HG03521 (cell line): Measurements from ENCODE around the gene PIWIL1.

Experiments
- ATAC-seq: cut with Tn5 transposase; IDR thresholded peaks from one replicate; pipeline ENCODE4 v1.9.1; 2021; ENCODE audit warnings: mild to moderate bottlenecking, moderate library complexity; ENCODE audit not compliant: unreplicated experiment

The PIWIL1 gene

DNA sequence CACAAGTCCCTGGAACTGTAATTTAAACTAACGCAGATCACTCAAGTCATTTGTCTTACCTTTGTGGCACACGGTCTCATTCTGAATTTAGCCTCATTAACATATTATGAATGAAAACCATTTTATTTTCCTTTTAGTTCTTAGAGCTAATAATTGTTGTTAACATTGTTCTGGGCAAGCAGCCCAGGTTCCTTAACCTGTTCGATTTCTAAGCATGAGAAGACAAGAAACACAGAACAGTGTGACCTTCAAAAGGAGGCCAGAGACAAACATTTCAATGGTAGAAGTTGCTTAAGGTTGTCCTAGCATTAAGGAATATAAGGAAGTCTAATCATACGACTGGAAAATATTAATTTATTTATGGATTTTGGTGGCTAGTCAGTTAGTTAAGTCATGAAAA lies 35.2 kb downstream of the PIWIL1 start:
- ATAC-seq: no peak

DNA sequence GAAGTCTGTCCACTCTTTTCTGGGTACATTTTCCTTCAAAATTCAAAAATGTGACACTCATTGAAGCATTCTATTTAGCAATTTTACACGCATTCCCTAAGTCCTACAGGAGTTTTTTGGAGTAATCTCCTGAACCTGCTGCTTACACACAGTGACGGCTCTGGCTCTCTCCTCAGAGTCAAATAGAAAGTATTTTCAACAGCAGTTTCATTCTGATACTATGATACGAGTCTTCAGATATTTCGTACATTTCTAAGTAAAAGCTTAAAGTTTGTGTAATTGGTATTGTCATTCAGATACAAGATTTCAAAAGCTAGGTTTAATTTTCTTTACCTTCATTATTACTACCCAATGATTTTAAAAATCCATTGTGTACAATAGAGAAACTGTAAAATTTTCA lies 36.4 kb downstream of the PIWIL1 start:
- ATAC-seq: no peak

DNA sequence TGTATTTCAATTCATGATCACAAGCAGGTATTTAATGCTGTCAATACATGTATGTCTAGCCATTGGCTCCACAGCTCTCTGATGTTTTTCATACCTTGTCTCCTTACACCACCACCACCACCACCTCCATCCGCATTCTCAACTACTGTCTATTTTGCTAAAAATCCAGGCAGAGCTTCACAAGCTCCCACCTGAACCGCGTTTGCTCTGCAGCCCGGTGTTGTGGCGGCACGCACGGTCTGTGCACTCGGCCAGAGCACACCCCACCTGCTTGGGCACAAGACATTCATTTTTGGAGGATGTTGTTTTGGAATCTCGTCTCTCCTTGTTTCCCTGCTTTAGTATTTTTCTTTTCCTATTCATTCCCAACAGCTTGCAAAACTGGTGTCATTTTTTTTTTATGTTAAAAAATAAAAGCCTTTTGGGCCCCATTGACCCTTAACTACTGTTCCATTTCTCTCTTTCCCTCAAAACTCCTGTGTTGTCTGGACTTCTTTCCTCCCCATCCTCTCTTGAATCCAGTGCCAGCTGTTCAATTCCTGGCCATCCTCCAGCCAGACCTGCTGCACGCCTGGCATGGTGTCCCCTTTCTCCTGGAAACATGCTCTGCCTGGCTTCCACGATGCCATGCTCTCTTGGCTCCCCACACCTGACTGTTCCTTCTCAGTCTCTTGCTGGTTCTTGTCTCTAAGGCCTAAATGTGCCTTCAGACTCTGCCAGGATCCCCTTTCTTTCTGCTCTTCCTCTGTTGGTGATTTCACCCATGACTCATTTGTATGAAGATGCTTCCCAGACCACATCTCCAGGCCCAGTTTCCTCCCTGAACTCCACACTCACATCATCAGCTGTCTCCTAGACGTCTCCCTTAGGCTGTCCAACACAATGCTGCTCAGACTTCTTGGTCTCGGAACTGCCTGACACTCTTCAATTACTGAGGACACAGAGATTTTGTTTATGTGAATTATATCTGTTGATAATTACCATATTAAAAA lies 37.9 kb downstream of the PIWIL1 start:
- ATAC-seq: no peak

DNA sequence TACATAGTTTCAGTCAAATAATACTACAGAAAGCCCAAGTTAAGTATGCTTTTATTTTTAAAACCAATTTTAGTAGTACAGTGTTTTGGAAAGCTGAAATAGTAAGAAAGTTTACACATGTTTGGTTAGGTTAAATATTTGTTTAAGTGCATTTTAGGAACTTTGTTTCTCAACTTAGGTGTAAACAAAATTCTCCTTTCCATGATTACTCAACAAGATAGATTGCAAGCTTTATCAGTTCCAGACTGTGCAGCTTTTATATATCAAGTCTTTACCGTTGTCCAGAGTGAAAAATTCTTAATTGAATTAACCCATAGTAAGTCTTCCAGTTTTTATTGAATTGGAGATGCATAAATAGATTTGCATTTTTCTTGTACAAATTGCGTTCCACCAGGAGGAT lies 45.1 kb downstream of the PIWIL1 start:
- ATAC-seq: no peak

DNA sequence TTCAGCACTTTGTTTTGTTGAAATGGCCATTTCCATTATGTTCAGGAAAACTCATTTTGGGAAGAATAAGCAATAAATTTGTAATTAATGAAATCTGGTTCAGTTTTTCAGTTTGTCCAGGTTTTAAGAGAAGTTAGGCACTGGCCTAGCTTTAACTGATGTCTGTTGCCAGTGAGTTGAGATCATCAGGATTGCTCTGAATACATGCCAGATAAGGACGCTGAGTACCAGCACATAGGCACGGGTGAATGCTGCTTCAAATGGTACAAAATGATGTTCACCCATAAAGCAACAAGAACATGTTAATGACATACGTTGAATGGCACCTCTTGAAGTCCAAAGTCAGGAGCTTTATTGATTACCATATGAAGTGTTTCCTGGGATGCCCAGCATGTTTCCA lies 46.5 kb downstream of the PIWIL1 start:
- ATAC-seq: no peak

DNA sequence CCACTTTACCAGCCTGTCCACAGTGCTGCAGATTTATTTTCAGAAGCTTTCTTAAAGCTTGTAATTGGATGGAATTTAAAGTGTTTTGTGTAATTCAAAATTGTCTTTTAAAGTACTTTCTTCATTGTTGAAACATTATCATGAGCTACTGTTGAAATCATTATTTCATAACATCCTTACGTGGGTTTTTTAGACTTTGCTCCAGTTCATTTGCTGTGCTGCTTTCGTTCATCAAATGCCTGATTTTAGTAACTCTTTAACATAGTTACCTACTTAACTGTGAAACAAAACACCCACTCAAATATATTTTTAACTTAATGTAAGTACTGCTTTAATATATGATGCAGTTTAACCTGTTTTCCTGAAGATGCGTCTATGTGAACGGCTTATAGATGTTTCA lies 47.5 kb downstream of the PIWIL1 start:
- ATAC-seq: no peak

DNA sequence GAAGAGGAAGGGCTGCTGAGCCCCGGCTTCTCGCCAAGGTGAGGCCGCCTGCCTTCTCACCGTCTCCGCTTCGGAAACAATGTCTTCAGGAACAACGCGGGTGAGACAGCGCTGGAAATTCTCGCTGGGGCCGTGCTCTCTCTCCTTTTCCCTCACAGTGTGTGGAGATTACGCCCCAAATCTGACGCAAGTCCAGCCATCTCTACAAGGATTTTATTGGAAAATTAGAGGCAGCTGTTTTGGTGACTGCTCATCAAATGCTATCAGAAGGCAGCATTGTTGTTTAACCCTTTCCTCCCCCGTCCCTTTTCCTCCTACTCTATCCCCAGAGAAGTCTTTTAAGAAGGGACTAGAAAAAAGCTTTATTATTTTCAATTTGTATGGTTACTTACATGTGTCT lies 53.5 kb downstream of the PIWIL1 start:
- no peak for ATAC-seq

DNA sequence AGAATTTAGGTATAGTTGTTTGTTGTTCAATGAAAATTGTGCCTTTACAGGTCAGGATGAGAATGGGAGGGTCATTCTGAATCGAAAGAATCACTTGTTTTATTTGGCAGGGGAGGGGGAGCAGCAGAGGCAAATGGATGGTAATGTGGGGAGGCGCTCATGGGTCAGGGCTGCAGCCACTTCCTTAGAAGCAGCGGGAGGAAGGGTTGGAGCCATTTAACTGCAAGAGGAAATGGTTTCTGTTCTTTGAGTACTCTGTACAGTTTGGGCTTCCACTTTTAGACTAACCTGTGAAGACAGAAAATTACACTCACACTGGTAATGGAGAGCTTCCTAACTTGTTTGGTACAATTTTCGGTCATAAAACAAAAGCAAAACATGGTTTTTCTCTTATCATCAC lies 57.2 kb downstream of the PIWIL1 start:
- no peak for ATAC-seq

DNA sequence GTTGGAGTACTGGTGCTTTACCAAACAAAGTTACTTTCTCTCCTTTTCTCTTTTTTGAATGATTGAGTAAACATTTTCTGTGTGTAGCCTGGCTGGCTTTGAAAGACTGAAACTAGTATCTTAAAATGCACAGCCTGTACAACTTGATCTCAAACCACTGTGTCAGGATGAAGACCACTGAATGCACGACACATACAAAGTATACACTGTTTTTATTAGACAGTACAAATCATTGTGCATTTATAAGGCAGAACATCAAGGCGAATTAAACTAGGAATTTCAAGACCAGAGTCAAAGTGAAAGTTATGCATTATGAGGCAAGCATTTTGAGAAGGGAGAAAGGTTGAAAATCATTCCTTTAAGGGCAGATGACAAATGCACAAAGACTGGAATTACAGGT lies 59.0 kb downstream of the PIWIL1 start:
- no peak for ATAC-seq

DNA sequence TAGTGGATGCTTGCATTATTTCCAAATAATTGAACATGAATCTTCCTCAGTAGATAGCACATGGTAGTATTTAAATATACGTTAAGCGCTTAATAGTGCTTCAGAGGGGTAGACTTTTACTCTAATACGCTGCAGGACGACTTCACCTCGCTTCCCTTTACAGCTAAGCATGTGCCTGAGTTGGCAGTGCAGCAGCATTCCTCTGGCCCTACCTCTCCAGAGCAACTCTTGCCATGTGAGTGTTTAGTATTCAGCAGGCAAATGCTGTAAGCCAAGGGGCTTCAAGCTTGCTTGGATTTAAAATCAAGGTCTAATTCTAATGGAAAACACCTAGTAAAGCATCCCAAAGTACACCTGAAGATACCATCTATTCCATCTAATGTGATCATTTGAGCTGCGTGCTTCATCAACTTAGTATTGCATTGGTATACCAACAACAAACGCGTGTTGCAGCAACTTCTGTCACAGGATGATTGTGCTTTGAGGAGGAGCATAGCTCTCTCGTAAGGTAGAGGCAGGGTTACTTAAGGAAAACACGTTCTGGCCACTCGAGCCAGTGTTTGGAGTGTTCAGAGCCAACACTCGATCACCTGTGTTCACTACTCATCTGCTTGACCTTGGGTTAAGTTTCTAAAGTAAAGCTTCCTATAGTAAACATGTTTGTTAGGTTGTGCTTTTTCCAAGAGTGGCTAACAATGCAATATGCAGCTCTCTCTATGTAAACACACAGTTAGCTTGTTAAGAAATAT lies 60.6 kb downstream of the PIWIL1 start:
- no peak for ATAC-seq

DNA sequence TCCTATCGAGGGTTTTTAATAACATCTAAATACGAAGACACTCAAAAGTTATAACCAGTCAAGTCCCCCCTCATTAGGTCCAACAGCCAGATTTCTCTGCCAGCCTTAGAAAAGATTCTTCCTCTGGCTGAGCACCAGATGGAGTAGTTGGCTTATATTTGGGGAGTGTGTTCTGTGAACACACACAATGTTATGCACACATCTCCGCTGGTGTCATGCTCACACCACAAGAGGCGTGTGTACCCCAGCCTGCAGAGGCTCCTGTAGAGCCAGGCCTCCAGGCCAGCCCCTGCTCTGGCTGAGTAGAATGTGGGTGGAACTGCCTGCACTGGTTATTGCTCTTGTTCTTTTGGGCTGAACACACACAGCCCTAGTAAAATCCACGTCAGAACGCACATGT lies 64.0 kb downstream of the PIWIL1 start:
- no peak for ATAC-seq

DNA sequence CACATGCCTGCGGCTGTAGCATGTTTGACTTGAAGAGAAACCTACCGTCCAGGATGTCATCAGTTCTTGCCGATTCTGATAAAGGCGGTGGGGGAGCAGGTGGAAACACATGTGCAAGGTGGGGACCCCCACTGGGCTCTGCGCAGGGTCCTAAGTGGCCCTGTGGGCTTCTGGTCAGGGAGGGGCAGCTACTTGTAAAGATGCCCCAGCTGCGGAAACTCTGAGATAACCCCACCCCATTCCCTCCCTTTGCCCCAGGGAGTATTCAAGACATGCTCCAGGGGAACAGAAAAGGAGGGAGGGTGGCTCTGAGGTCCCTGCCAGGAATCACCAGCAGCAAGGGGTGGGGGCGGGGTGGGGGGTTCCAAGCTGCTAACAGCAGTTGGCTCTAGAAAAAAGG lies 67.6 kb downstream of the PIWIL1 start:
- no peak for ATAC-seq

DNA sequence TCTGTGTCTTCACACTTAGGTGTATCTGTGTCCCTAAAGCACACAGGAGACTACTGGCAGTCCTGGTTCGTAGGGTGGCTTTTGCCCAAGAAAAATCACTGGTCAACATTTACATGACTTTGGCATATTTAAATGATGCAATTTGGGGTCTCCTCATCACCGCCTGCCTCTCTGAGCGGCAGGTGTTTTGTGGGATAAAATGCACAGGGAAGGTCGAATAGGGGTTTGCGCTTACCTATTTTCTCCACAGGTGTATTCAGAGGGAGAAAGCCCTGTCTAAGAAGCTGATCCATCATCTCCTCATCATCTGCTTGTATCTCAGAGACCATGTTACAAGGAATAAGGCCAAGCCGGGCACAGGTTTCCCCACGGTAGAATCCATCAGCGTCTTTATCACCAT lies 74.7 kb downstream of the PIWIL1 start:
- ATAC-seq: no peak

DNA sequence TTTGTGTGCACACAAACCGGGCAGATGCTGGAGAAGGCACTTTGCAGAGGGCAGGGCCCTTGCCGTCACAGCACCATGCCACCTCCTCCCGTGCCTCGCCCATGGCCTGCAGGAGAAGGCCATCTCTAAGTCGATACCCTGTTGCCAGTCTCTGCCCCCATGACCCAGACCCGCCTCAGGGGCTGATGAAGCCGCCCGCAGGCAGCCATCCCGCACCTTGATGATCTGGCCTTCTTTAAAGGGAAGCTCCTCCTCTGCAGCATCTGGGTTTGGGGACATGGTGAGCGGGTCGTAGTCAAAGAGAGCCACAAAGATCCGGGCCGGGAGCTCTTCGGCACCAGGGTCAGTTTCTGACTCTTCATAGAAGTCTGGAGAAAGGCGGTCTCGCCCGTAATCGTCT lies 76.2 kb downstream of the PIWIL1 start:
- no peak for ATAC-seq

DNA sequence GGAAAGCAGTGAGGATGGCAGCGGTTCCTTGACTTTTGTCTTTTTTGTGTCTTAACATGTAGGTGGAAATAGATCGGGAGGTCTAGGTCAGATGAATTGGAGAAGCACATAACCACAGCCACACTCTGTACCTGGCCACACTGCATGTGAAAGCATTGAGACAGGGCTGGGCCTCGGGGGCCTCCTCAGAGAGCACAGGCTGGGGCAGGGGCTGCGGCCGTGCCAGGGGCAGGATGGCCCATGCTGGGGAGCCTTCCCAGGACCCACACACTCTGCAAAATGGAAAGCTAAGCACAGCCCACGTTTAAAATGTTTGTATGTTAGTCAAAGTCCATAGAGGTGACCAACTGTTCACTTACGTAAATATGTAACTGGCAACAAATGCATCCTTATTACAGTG lies 76.7 kb downstream of the PIWIL1 start:
- no peak for ATAC-seq

DNA sequence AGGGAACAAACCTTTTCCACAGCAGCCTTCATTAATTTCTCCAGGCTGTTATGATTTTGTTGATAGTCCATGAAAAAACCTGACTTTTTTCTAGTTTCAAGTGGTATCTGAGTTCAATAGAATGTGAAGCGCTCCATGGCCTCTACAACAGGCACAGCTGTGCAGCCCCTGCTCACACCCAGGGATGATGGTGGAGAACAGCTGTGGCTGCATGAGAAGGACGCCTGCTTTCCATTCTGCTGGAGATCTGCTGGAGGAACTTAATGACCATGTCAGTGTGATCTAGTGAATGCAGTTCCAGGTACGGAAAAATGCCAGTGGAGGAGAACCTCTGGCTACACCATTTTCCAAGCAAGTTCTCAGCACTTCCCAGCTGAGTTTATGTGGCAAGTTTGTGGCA lies 80.6 kb downstream of the PIWIL1 start:
- no peak for ATAC-seq

DNA sequence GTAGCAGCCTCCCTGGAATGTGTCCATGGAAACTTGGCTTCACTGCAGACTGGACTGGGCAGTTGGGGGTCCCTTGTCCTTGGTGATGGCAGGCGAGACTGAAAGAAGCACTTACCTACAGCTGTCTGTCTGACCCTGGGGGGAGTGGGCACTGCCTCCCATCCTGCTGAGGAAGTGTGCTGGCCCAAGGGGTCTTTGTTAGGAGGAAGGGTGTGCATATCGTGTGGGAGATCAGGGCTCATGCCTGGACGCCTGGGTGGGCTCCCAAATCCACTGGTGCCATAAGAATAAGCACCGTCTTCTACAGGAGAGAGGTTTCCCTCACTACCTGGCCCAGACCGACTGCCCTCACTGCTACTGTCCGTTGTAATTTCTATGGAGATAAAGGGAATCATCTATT lies 81.4 kb downstream of the PIWIL1 start:
- ATAC-seq: no peak

DNA sequence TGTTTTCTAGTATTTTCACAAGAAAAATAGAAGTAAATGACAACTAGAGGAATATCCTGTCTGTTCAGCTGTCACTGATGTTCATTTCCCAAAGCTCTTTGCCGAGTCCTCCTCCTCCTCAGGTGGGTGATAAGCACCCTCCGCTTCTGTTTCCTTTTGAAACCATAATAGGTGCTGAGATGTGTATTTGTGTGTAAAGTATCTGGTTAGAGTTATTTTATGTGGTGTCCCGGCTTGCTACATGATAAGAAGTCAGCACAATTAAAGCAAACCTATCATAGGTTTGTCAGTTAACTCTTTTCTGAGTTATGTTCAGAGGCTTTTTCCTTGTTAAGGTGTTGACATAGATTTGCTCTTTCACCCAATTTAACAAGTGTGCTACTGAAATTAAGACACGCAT lies 82.4 kb downstream of the PIWIL1 start:
- no peak for ATAC-seq

DNA sequence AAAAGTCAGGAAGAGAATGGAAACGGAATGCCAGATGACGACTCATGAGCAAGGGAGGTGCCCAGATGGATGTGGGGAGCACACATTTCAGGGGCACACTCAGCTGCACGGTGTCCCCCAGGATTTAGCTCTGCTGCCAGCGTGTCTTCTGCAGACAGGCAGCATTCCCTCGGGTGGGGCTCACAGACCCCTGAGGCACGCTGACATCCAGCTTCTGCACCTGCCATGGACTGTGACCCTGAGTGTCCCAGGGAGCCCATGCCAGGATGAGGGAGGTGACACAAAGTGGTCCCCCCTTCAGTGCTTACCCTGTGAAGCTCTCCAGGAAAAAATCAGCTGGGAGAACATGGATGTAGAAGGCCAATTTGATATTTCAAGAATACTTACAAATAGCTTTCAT lies 84.2 kb downstream of the PIWIL1 start:
- ATAC-seq: no peak
